ENCODE data around the gene PRDM16.

DNA sequence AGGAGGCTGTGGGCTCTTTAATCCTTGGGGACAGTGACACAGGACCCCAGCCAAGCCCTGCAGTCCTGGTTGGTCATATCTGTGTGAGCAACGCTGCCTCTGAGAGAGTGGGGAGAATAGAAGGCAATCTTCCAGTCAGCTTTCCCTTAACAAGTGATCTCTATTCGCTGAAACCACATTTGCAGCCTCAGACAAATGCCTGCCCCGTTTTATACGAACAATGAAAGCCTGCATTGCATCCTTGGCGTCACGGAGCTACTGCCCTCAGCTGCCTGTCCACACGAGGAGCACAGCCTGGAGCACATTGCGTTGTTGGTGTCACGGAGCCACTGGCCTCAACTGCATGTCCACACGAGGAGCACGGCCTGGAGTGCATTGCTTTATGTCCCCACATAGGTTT, 235.2 kb downstream of the PRDM16 start:
- TF ChIP-seq, protein P1, sequence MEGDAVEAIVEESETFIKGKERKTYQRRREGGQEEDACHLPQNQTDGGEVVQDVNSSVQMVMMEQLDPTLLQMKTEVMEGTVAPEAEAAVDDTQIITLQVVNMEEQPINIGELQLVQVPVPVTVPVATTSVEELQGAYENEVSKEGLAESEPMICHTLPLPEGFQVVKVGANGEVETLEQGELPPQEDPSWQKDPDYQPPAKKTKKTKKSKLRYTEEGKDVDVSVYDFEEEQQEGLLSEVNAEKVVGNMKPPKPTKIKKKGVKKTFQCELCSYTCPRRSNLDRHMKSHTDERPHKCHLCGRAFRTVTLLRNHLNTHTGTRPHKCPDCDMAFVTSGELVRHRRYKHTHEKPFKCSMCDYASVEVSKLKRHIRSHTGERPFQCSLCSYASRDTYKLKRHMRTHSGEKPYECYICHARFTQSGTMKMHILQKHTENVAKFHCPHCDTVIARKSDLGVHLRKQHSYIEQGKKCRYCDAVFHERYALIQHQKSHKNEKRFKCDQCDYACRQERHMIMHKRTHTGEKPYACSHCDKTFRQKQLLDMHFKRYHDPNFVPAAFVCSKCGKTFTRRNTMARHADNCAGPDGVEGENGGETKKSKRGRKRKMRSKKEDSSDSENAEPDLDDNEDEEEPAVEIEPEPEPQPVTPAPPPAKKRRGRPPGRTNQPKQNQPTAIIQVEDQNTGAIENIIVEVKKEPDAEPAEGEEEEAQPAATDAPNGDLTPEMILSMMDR (IDR thresholded peaks at IDR 0.05) = no peak
- no peak for TF ChIP-seq EZH2 (IDR thresholded peaks at IDR 0.05; ENCODE audit: borderline replicate concordance, insufficient read depth, low read depth, low read length, poor library complexity, severe bottlenecking)
